GM12873 (cell line): ENCODE measurements around the gene CEP126.

Source experiments
- TF ChIP-seq, protein P1 (sequence below): IDR thresholded peaks from 2 replicates; pipeline ENCODE4 v1.5.1; 2012; ENCODE audit warnings: low read depth, mild to moderate bottlenecking, moderate library complexity, low read length, control low read depth; ENCODE audit not compliant: insufficient read depth; ENCODE audit errors: missing control alignments

The CEP126 gene

DNA sequence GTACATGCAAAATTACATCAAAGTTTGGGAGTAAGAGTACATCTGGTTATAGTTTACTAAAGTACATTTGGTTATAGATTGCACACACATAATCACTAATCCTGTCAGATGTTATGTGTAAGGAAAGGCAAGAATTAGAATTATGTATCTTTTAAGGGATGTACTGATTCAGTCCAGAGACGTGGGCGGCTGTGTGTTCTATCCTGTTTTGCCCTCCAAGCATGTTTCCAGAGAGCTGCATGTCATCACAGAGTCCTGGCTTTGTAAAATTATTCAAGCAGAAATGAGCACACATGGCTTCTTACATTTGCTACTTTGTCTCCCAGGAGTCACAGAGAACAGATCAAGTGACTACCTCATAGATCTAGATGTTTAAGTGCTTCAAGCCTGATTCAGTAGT, 33.2 kb upstream of the CEP126 start:
- TF ChIP-seq, protein P1, sequence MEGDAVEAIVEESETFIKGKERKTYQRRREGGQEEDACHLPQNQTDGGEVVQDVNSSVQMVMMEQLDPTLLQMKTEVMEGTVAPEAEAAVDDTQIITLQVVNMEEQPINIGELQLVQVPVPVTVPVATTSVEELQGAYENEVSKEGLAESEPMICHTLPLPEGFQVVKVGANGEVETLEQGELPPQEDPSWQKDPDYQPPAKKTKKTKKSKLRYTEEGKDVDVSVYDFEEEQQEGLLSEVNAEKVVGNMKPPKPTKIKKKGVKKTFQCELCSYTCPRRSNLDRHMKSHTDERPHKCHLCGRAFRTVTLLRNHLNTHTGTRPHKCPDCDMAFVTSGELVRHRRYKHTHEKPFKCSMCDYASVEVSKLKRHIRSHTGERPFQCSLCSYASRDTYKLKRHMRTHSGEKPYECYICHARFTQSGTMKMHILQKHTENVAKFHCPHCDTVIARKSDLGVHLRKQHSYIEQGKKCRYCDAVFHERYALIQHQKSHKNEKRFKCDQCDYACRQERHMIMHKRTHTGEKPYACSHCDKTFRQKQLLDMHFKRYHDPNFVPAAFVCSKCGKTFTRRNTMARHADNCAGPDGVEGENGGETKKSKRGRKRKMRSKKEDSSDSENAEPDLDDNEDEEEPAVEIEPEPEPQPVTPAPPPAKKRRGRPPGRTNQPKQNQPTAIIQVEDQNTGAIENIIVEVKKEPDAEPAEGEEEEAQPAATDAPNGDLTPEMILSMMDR: no peak

DNA sequence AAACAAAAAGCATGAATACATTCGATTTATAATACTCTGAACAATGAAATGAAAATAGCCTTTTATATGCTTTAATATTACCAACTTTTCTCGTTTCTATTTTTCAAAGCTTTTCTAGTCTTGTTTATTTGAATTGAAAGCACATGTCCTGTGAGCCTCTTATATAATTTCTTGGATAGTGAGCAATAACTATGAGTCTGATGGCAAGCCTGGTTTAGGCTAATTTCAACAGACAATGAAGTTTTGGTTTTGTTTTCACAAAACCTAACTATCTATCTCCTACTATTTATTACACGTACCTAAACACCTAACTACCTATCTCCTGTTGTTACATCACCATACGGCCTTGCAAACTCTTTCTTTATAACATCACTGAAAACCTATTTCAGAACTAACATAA, 29.2 kb upstream of the CEP126 start:
- TF ChIP-seq, protein P1: no peak

DNA sequence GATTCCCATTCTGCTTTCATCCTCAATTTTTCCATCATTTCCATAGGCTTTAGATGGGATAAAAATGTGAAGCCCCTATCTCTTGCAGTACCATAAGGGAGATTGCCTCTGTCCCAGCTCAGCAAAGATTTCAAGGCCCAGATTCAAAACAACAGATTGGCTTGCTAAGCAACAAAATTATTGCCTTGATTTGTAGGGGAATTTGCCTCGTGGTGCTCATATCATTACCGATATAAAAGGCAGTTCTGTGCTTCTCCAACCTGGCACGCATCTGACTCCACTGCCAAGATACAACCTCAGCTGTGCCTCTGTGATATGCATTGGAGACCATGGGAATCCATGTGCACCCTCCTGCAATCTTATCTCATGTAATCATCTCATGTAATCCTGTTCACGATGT, 25.0 kb upstream of the CEP126 start:
- TF ChIP-seq, protein P1: no peak

DNA sequence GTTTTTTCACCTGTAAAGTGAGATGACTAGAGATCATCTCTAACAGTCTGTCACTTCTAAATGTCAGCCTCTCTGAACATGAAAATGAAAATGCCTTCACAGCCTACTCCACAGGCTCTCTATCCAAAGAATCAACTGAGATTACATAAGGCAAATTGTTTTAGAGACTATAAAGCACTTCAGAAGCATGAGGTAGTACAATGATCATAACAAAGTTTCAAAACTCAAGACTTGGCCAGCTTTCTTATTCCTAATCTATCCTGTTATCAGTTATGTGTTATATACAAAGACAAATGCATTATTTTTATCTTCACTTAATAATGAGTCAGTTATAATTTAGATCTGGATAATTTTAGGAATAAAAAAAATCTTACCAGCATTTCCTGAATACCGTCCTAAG, 20.3 kb upstream of the CEP126 start:
- TF ChIP-seq, protein P1: no peak

DNA sequence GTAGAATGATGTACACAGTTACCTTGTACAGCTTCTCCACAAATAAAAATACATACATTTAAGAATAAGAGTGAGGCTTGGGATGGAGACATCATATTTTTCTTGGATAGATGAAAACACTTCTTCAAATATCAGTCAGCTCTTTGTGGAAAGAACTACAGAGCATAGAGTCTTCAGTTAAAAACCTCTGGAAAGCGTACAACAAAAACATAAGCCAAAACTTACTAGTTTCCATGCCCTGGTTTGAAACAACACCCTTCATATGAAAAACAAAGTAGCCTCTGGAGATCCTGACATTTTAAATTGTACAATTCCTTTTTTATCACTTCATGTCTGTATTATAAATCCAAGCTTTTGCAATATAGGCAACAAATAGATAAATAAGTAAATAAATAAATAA, 7.0 kb upstream of the CEP126 start:
- TF ChIP-seq, protein P1: no peak

DNA sequence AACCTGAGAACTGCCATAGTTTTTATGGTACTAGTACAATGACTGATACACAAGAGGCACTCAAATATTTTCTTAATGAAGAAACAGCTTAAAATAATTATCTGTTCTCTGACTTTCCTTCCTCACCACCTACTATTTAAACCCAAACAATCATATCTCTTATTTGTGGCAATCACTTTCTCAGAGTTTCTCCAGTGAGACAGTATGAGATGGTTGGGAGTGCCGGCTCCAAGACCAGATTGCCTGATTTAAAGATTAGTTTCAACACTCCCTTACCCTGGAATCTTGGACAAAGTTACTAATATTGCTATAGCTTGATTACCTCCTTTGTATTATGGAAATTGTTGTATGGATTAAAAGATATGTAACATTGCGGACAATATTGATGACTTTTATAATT, 5.7 kb upstream of the CEP126 start:
- TF ChIP-seq, protein P1: no peak

DNA sequence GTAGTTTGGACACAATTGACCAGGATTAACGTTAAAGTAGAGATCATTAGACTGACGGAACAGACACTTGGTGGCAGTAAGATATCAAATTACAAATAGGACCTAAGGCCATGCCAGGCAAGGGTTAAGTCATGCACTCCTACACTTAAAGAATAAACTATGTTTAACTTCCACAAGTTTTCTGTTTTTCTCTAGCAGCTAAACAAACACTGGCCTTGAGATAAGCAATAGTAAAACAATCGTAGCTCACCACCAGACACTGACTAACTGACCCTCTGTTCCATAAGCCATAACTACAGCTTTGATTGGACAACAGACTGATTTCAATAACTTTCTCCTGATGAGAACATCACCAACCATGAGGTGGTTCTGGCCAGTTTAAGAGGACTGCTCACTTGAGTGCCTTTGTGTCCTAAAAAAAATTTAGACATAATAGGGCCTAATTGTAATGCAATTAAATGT, 2.0 kb upstream of the CEP126 start:
- TF ChIP-seq, protein P1: no peak
